ENCODE results near the gene RNGTT.

RNGTT gene

GRCh38 chr6:88655586-88655985, 307.8 kb downstream of the RNGTT start:
- no peak for DNase-seq (ENCODE audit: low read depth in 2 of 2)

GRCh38 chr6:88653936-88654335, 309.5 kb downstream of the RNGTT start:
- no peak for DNase-seq (ENCODE audit: low read depth in 2 of 2)

GRCh38 chr6:88651400-88651799, 312.0 kb downstream of the RNGTT start:
- DNase-seq (ENCODE audit: low read depth in 2 of 2): no peak

GRCh38 chr6:88650979-88651378, 312.4 kb downstream of the RNGTT start:
- no peak for DNase-seq (ENCODE audit: low read depth in 2 of 2)

GRCh38 chr6:88650029-88650619, 313.3 kb downstream of the RNGTT start:
- DNase-seq (ENCODE audit: low read depth in 2 of 2): no peak

- no peak for DNase-seq (ENCODE audit: low read depth in 2 of 2)
These were observed 322.1 kb downstream of the RNGTT start for GRCh38 chr6:88641178-88641903.

GRCh38 chr6:88637761-88638545, 325.5 kb downstream of the RNGTT start:
- no peak for DNase-seq (ENCODE audit: low read depth in 2 of 2)

- no peak for DNase-seq (ENCODE audit: low read depth in 2 of 2)
These were observed 326.5 kb downstream of the RNGTT start for GRCh38 chr6:88636871-88637270.

GRCh38 chr6:88633782-88634181, 329.6 kb downstream of the RNGTT start:
- no peak for DNase-seq (ENCODE audit: low read depth in 2 of 2)

- DNase-seq (ENCODE audit: low read depth in 2 of 2): no peak
These were observed 331.6 kb downstream of the RNGTT start for GRCh38 chr6:88631830-88632229.

- DNase-seq (ENCODE audit: low read depth in 2 of 2): no peak
These were observed 333.5 kb downstream of the RNGTT start for GRCh38 chr6:88629838-88630494.

GRCh38 chr6:88626460-88626859, 337.0 kb downstream of the RNGTT start:
- no peak for DNase-seq (ENCODE audit: low read depth in 2 of 2)

GRCh38 chr6:88623531-88623930, 339.9 kb downstream of the RNGTT start:
- no peak for DNase-seq (ENCODE audit: low read depth in 2 of 2)

- no peak for DNase-seq (ENCODE audit: low read depth in 2 of 2)
These were observed 343.5 kb downstream of the RNGTT start for GRCh38 chr6:88619951-88620350.

GRCh38 chr6:88616380-88616779, 347.0 kb downstream of the RNGTT start:
- DNase-seq (ENCODE audit: low read depth in 2 of 2): no peak

- no peak for DNase-seq (ENCODE audit: low read depth in 2 of 2)
These were observed 349.0 kb downstream of the RNGTT start for GRCh38 chr6:88614316-88614877.

- no peak for DNase-seq (ENCODE audit: low read depth in 2 of 2)
These were observed 350.8 kb downstream of the RNGTT start for GRCh38 chr6:88612631-88613030.

- no peak for DNase-seq (ENCODE audit: low read depth in 2 of 2)
These were observed 351.7 kb downstream of the RNGTT start for GRCh38 chr6:88611721-88612120.

GRCh38 chr6:88609983-88610382, 353.4 kb downstream of the RNGTT start:
- DNase-seq (ENCODE audit: low read depth in 2 of 2): no peak

- no peak for DNase-seq (ENCODE audit: low read depth in 2 of 2)
These were observed 358.1 kb downstream of the RNGTT start for GRCh38 chr6:88605271-88605670.

GRCh38 chr6:88599571-88599970, 363.8 kb downstream of the RNGTT start:
- no peak for DNase-seq (ENCODE audit: low read depth in 2 of 2)

GRCh38 chr6:88596801-88597200, 366.6 kb downstream of the RNGTT start:
- no peak for DNase-seq (ENCODE audit: low read depth in 2 of 2)
